ENCODE measurements around the gene SMIM10.

The SMIM10 gene

GRCh38 chrX:134999469-134999868 lies 8.7 kb downstream of the SMIM10 start:
- ATAC-seq (ENCODE audit: insufficient read depth, low read depth) (peak; percentile 62), DNase-seq (no peak)
- TF ChIP-seq, protein P1, sequence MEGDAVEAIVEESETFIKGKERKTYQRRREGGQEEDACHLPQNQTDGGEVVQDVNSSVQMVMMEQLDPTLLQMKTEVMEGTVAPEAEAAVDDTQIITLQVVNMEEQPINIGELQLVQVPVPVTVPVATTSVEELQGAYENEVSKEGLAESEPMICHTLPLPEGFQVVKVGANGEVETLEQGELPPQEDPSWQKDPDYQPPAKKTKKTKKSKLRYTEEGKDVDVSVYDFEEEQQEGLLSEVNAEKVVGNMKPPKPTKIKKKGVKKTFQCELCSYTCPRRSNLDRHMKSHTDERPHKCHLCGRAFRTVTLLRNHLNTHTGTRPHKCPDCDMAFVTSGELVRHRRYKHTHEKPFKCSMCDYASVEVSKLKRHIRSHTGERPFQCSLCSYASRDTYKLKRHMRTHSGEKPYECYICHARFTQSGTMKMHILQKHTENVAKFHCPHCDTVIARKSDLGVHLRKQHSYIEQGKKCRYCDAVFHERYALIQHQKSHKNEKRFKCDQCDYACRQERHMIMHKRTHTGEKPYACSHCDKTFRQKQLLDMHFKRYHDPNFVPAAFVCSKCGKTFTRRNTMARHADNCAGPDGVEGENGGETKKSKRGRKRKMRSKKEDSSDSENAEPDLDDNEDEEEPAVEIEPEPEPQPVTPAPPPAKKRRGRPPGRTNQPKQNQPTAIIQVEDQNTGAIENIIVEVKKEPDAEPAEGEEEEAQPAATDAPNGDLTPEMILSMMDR (IDR thresholded peaks at IDR 0.05; ENCODE audit: borderline replicate concordance, extremely low read depth, low read length, poor library complexity, severe bottlenecking) = peak; percentile 55
- TF ChIP-seq EZH2 (IDR thresholded peaks at IDR 0.05; ENCODE audit: borderline replicate concordance, low read depth, low read length, severe bottlenecking) = no peak
- Histone ChIP-seq H2AFZ (ENCODE audit: low read depth, low read length) (no peak overlapping the region), H3K9me3 (ENCODE audit: insufficient read depth, low read length, severe bottlenecking) (no peaks in the 10 kb centered on the region), H4K20me1 (ENCODE audit: insufficient read depth, low read length) (no peaks in the 10 kb centered on the region), H3K9ac (ENCODE audit: low read depth, low read length) (no peak overlapping the region), H3K27ac (ENCODE audit: low read length) (no peak overlapping the region), H3K36me3 (ENCODE audit: insufficient read depth, low read length) (no peaks in the 10 kb centered on the region), H3K4me2 (ENCODE audit: insufficient read depth, low read length) (no peak overlapping the region), H3K27me3 (ENCODE audit: insufficient read depth, low read length, poor library complexity) (no peaks in the 10 kb centered on the region), H3K79me2 (ENCODE audit: insufficient read depth, low read length) (no peaks in the 10 kb centered on the region), H3K4me1 (ENCODE audit: insufficient read depth, low read length) (no peaks in the 10 kb centered on the region), H3K4me3 (ENCODE audit: low read depth in 1 of 2, low read length in 2 of 2) (no peak overlapping the region)

DNA sequence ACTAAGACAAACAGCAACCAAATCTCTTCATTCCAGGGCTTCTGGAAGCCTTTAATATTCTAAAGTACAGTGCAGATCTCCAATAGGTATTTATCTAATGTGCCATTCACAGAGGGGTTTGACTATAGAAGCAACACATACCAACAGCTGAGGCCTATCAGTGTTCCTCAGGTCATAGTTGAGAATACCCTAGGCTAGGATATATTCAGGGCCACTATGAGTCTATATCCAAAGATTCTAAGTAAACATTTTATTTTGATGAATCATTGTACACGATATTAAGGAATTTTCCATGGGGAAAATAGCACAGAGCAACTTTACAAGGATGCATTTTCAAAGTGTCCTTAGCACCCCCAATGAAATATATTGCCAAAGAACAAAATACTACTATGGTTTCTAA lies 9.7 kb downstream of the SMIM10 start:
- Histone ChIP-seq H3K79me2 (ENCODE audit: insufficient read depth, low read length) (no peaks in the 10 kb centered on the region), H3K4me3 (ENCODE audit: low read depth in 1 of 2, low read length in 2 of 2) (no peak overlapping the region), H2AFZ (ENCODE audit: low read depth, low read length) (no peak overlapping the region), H4K20me1 (ENCODE audit: insufficient read depth, low read length) (no peaks in the 10 kb centered on the region), H3K9ac (ENCODE audit: low read depth, low read length) (no peak overlapping the region), H3K27me3 (ENCODE audit: insufficient read depth, low read length, poor library complexity) (no peaks in the 10 kb centered on the region), H3K4me1 (ENCODE audit: insufficient read depth, low read length) (no peaks in the 10 kb centered on the region), H3K27ac (ENCODE audit: low read length) (no peak overlapping the region), H3K4me2 (ENCODE audit: insufficient read depth, low read length) (no peak overlapping the region), H3K9me3 (ENCODE audit: insufficient read depth, low read length, severe bottlenecking) (no peaks in the 10 kb centered on the region), H3K36me3 (ENCODE audit: insufficient read depth, low read length) (no peaks in the 10 kb centered on the region)
- no peak for ATAC-seq (ENCODE audit: insufficient read depth, low read depth)
- no peak for DNase-seq
- no peak for TF ChIP-seq EZH2 (IDR thresholded peaks at IDR 0.05; ENCODE audit: borderline replicate concordance, low read depth, low read length, severe bottlenecking)
- TF ChIP-seq, protein P1 (IDR thresholded peaks at IDR 0.05; ENCODE audit: borderline replicate concordance, extremely low read depth, low read length, poor library complexity, severe bottlenecking) = no peak

- no peak overlapping the region for H3K4me3 ChIP-seq (ENCODE audit: low read depth in 1 of 2, low read length in 2 of 2)
- TF ChIP-seq, protein P1 (IDR thresholded peaks at IDR 0.05; ENCODE audit: borderline replicate concordance, extremely low read depth, low read length, poor library complexity, severe bottlenecking) = no peak
- TF ChIP-seq EZH2 (IDR thresholded peaks at IDR 0.05; ENCODE audit: borderline replicate concordance, low read depth, low read length, severe bottlenecking) = no peak
- H3K4me2 ChIP-seq (ENCODE audit: insufficient read depth, low read length) = no peak overlapping the region
- H3K27ac ChIP-seq (ENCODE audit: low read length) = no peak overlapping the region
- no peaks in the 10 kb centered on the region for H3K79me2 ChIP-seq (ENCODE audit: insufficient read depth, low read length)
- no peaks in the 10 kb centered on the region for H4K20me1 ChIP-seq (ENCODE audit: insufficient read depth, low read length)
- H3K36me3 ChIP-seq (ENCODE audit: insufficient read depth, low read length) = no peaks in the 10 kb centered on the region
- ATAC-seq (ENCODE audit: insufficient read depth, low read depth) (no peak), DNase-seq (no peak)
- H3K9me3 ChIP-seq (ENCODE audit: insufficient read depth, low read length, severe bottlenecking) = no peaks in the 10 kb centered on the region
- no peak overlapping the region for H3K9ac ChIP-seq (ENCODE audit: low read depth, low read length)
- H3K27me3 ChIP-seq (ENCODE audit: insufficient read depth, low read length, poor library complexity) = no peaks in the 10 kb centered on the region
- no peak overlapping the region for H2AFZ ChIP-seq (ENCODE audit: low read depth, low read length)
- no peaks in the 10 kb centered on the region for H3K4me1 ChIP-seq (ENCODE audit: insufficient read depth, low read length)
These were observed 13.3 kb downstream of the SMIM10 start for GRCh38 chrX:135003876-135004623.
